DND-41 (cell line): ENCODE data around the gene MCEE.
"Not testable (repeated sequence)": the region's sequence is repeated elsewhere in the genome, so short reads cannot be mapped to it uniquely, and the experiment has no call there.

Experiments used
- ATAC-seq: fragments of 200-7000 bp; cut with Tn5 transposase; 3 replicates; pipeline ENCODE4 v1.9.1; 2021; ENCODE audit warnings: low read depth; ENCODE audit not compliant: insufficient read depth
- DNase-seq: peaks from one replicate; pipeline ENCODE4 v3.0.0-alpha.2; 2020
- H2AFZ ChIP-seq: 2 replicates; pipeline ENCODE4 v1.6.0; 2012; ENCODE audit warnings: low read depth, low read length
- H3K27ac ChIP-seq: 2 replicates; pipeline ENCODE4 v1.5.1; 2012; ENCODE audit warnings: low read length, inconsistent platforms
- H3K27me3 ChIP-seq: fragments of 200-600 bp; sonication (generic); 2 replicates; pipeline ENCODE4 v1.6.0; 2012; ENCODE audit warnings: low read length, mild to moderate bottlenecking, inconsistent platforms; ENCODE audit not compliant: insufficient read depth, poor library complexity
- H3K36me3 ChIP-seq: 2 replicates; pipeline ENCODE4 v1.5.1; 2012; ENCODE audit warnings: low read length, inconsistent platforms; ENCODE audit not compliant: insufficient read depth
- H3K4me1 ChIP-seq: 2 replicates; pipeline ENCODE4 v1.5.1; 2012; ENCODE audit warnings: mild to moderate bottlenecking, low read length; ENCODE audit not compliant: insufficient read depth
- H3K4me2 ChIP-seq: 2 replicates; pipeline ENCODE4 v1.6.0; 2012; ENCODE audit warnings: mild to moderate bottlenecking, moderate library complexity, low read length, inconsistent platforms; ENCODE audit not compliant: insufficient read depth
- H3K4me3 ChIP-seq, 2 experiments: fragments of 200-600 bp in 1 of 2; shearing (Covaris generic) in 1 of 2; 2 replicates each; pipeline ENCODE4 v1.5.1; 2012 to 2016; ENCODE audit warnings: inconsistent platforms in 2 of 2, low read length in 2 of 2, mild to moderate bottlenecking in 2 of 2, low read depth in 1 of 2, moderate library complexity in 1 of 2
- H3K79me2 ChIP-seq: 2 replicates; pipeline ENCODE4 v1.6.0; 2012; ENCODE audit warnings: low read length, inconsistent platforms; ENCODE audit not compliant: insufficient read depth
- H3K9ac ChIP-seq: 2 replicates; pipeline ENCODE4 v1.6.0; 2012; ENCODE audit warnings: low read depth, mild to moderate bottlenecking, inconsistent platforms, low read length, moderate library complexity
- H3K9me3 ChIP-seq: 2 replicates; pipeline ENCODE4 v1.5.1; 2012; ENCODE audit warnings: low read length, moderate library complexity, mild to moderate bottlenecking, inconsistent platforms; ENCODE audit not compliant: insufficient read depth, severe bottlenecking
- H4K20me1 ChIP-seq: 2 replicates; pipeline ENCODE4 v1.6.0; 2012; ENCODE audit warnings: low read length; ENCODE audit not compliant: insufficient read depth
- CTCF ChIP-seq: IDR thresholded peaks from 2 replicates; pipeline ENCODE4 v1.5.1; 2012; ENCODE audit warnings: borderline replicate concordance, low read length, moderate library complexity, mild to moderate bottlenecking; ENCODE audit not compliant: poor library complexity, severe bottlenecking; ENCODE audit errors: extremely low read depth
- EZH2 ChIP-seq: IDR thresholded peaks from 3 replicates; pipeline ENCODE4 v1.6.1; 2012; ENCODE audit warnings: borderline replicate concordance, low read depth, mild to moderate bottlenecking, moderate library complexity, low read length, inconsistent platforms; ENCODE audit not compliant: severe bottlenecking

Gene MCEE

GRCh38 chr2:71130152-71130904 is at the start of gene MCEE, which contains the start of gene MPHOSPH10:
Gene MCEE (minus strand): TSS chr2:71130229. CDS start chr2:71130219, 10 bp downstream.
Gene MPHOSPH10 (plus strand): TSS chr2:71130634. CDS start chr2:71130666, 32 bp downstream.
- H3K27me3 ChIP-seq, result no peaks in the 10 kb centered on the region
- no peak for TF ChIP-seq EZH2
- no peak for TF ChIP-seq CTCF
- peaks cover 43% of the 10 kb centered on the region for H3K4me1 ChIP-seq

DNA sequence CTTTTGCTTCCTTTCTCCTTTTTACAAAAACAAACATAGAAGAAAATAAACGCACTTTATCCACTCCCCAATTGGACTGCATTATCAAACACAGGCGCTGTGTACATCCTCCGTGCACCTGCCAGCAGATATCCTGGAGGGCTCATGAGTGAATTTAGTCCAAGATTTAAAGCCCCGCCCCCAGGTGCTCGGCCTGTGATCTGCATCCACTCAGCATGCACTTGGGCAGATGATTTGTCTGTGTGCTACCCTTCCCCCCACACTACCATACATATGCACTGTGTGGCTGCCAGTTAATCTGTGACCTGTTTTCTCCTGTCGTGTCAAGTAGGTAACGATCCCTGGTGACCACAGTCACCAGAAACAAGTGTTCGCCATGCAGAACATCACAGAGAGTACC is 48.8 kb upstream of the MCEE start:
- H3K4me2 ChIP-seq, DNase-seq, ATAC-seq, H2AFZ ChIP-seq, H3K27ac ChIP-seq, H3K27me3 ChIP-seq, H3K9ac ChIP-seq, H3K79me2 ChIP-seq, H3K4me1 ChIP-seq, H3K9me3 ChIP-seq, H4K20me1 ChIP-seq, H3K36me3 ChIP-seq, H3K4me3 ChIP-seq: not testable (repeated sequence)

More at GRCh38 chr2:71130152-71130904, at the start of gene MCEE, which contains the start of gene MPHOSPH10:
- peak; percentile 93 for ATAC-seq
- H3K4me3 ChIP-seq, result peak within 1 kb of the TSS; percentile 74 to 100
- H4K20me1 ChIP-seq, result peaks cover 10% of the 10 kb centered on the region; the same call in 1 of the 2 replicates
- H3K36me3 ChIP-seq, result peaks cover 37% of the 10 kb centered on the region
- DNase-seq, result peak; percentile 91
- H3K79me2 ChIP-seq, result peaks cover 69% of the 10 kb centered on the region
- peak within 1 kb of the TSS; percentile 100 for H2AFZ ChIP-seq
- peak within 1 kb of the TSS; percentile 96 for H3K9ac ChIP-seq
- H3K9me3 ChIP-seq, result no peaks in the 10 kb centered on the region
- H3K4me2 ChIP-seq, result peak within 1 kb of the TSS; percentile 74
- H3K27ac ChIP-seq, result peak within 1 kb of the TSS; percentile 97

GRCh38 chr2:71174207-71174606 is 44.2 kb upstream of the MCEE start:
- H3K36me3 ChIP-seq, result no peaks in the 10 kb centered on the region
- H2AFZ ChIP-seq, result no peak overlapping the region
- H3K4me1 ChIP-seq, result no peaks in the 10 kb centered on the region
- H3K4me2 ChIP-seq, result no peak overlapping the region
- no peaks in the 10 kb centered on the region for H4K20me1 ChIP-seq
- ATAC-seq, result no peak
- DNase-seq, result no peak
- H3K79me2 ChIP-seq, result no peaks in the 10 kb centered on the region
- H3K27me3 ChIP-seq, result no peaks in the 10 kb centered on the region
- no peak overlapping the region for H3K4me3 ChIP-seq
- no peak overlapping the region for H3K27ac ChIP-seq
- H3K9me3 ChIP-seq, result no peaks in the 10 kb centered on the region
- H3K9ac ChIP-seq, result no peak overlapping the region
- TF ChIP-seq EZH2, result no peak
- no peak for TF ChIP-seq CTCF

DNA sequence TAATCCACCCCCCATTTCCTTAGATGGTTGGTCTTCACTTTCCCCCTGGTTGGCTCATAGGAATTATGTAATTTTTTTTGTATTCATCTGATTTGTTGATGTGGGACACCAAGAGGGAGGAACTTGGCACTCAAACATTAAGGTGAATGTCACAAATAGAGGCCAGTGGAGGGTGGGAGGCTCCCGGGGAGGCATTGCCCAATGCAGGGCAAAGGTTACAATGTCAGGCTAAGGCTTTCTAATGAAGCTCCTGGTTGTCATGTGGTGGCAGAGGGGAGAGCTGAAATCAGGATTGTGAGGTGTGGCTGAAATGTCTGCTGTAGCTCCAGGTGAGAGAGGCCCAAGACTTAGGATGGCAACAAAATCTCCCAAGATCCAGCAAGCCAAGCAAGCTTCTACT is 43.1 kb upstream of the MCEE start:
- H3K4me2 ChIP-seq, result no peak overlapping the region
- no peak for TF ChIP-seq EZH2
- TF ChIP-seq CTCF, result no peak
- no peak for DNase-seq

More for the DNA sequence above, 43.1 kb upstream of the MCEE start:
- H4K20me1 ChIP-seq, result no peaks in the 10 kb centered on the region
- H3K4me1 ChIP-seq, result no peaks in the 10 kb centered on the region
- no peak overlapping the region for H2AFZ ChIP-seq
- no peaks in the 10 kb centered on the region for H3K9me3 ChIP-seq
- H3K27me3 ChIP-seq, result no peaks in the 10 kb centered on the region
- H3K36me3 ChIP-seq, result no peaks in the 10 kb centered on the region
- H3K27ac ChIP-seq, result no peak overlapping the region
- H3K4me3 ChIP-seq, result no peak overlapping the region
- H3K9ac ChIP-seq, result no peak overlapping the region
- no peak for ATAC-seq
- no peaks in the 10 kb centered on the region for H3K79me2 ChIP-seq
